Measurements from ENCODE around the gene DUSP19.

DUSP19 gene

GRCh38 chr2:183125659-183126341 is 47.3 kb downstream of the DUSP19 start:
- DNase-seq (ENCODE audit: low spot score) = no peak

GRCh38 chr2:183126635-183127034 is 48.1 kb downstream of the DUSP19 start:
- no peak for DNase-seq (ENCODE audit: low spot score)

- DNase-seq (ENCODE audit: low spot score) = no peak
These were observed 55.5 kb downstream of the DUSP19 start for GRCh38 chr2:183134016-183134415.

- DNase-seq (ENCODE audit: low spot score) = no peak
These were observed 70.4 kb downstream of the DUSP19 start for GRCh38 chr2:183148955-183149354.

- DNase-seq (ENCODE audit: low spot score) = no peak
These were observed 70.9 kb downstream of the DUSP19 start for GRCh38 chr2:183149489-183149888.

All from left forelimb (tissue), 1 donor.